Spinal cord (tissue), 10 donors: Measurements from ENCODE around the gene ACACA. TPM values are rescaled to one million over a fixed set of nuclear protein-coding genes. Genes with fewer than 3 reads are reported as not detected.

Experiments used
- DNase-seq, 6 donors: peaks; one replicate each; pipeline versions ENCODE4 v3.0.0 to v3.0.0-alpha.2; 2013 to 2015; ENCODE audit warnings: low spot score in 6 of 6, low read depth in 4 of 6
- H3K27ac ChIP-seq: one replicate; pipeline ENCODE4 v1.5.1; 2013; ENCODE audit warnings: low read depth, low read length, control low read depth
- H3K27me3 ChIP-seq: one replicate; pipeline ENCODE4 v1.6.1; 2013; ENCODE audit warnings: low read length; ENCODE audit not compliant: control insufficient read depth, insufficient read depth
- H3K36me3 ChIP-seq: one replicate; pipeline ENCODE4 v1.6.1; 2013; ENCODE audit warnings: low read length; ENCODE audit not compliant: control insufficient read depth, insufficient read depth
- H3K4me1 ChIP-seq: one replicate; pipeline ENCODE4 v1.6.1; 2013; ENCODE audit warnings: low read length; ENCODE audit not compliant: control insufficient read depth, insufficient read depth
- H3K4me3 ChIP-seq: one replicate; pipeline ENCODE4 v1.5.1; 2013; ENCODE audit warnings: low read depth, low read length, control low read depth
- H3K9me3 ChIP-seq: one replicate; pipeline ENCODE4 v1.6.1; 2013; ENCODE audit warnings: low read length; ENCODE audit not compliant: control insufficient read depth, insufficient read depth
- WGBS: methylation state at CpG from one replicate; pipeline ENCODE4 v1.1.5; 2013; ENCODE audit warnings: missing lambda C conversion rate; ENCODE audit not compliant: insufficient coverage; 5-methylcytosine and 5-hydroxymethylcytosine counted together
- polyA plus RNA-seq, 2 donors: library from polyadenylated mRNA; unstranded; fragments of 120-200 nt; gene quantifications; one replicate each; pipeline ENCODE4 v1.2.1, GENCODE V29; 2013; ENCODE audit not compliant: insufficient read length in 2 of 2
- total RNA-seq, 2 donors: library from RNA; depleted of rRNA in 1 of 2; stranded (reverse); fragments of 120-200 nt in 1 of 2; fragments of >200 nt in 1 of 2; gene quantifications; one replicate each; pipeline versions ENCODE4 v1.2.3 to v1.2.4, GENCODE V29; 2013 to 2014
- donor health status: healthy.

ACACA gene
- total and polyA plus RNA-seq, 4 donors = 62.3 to 94.4 (median 80.5) TPM

GRCh38 chr17:37400505-37400904, 6.1 kb downstream of the ACACA start:
- Histone ChIP-seq H3K4me1 (peaks cover 2% of the 10 kb centered on the region), H3K36me3 (no peaks in the 10 kb centered on the region), H3K9me3 (no peaks in the 10 kb centered on the region), H3K4me3 (no peak overlapping the region), H3K27me3 (no peaks in the 10 kb centered on the region), H3K27ac (no peak overlapping the region)
- no peak for DNase-seq

DNA sequence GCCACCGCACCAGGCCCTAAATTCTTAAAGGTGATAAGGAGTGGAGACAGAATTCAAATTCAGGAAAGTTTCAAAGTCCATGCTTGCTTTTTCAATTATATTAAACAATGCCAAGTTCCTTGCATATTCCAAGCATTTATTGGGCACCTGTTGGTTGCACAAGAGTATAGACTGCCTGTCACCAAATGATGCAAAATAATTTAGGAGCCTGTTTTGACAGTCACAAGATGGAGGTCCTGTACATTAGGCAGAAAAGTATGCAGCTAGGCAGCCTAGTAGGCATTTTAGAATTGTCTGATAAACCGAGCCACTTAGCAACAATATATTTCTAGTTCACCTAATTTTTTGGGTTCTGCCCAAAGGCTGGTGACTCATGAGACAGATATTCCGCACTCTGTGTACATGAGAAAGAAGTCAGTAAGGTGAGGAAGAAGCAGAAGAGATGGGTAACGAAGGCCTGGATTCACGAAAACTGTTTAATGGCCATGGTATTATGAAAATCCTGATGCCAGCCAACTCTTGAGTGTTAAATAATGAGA, 7.3 kb downstream of the ACACA start:
- H3K27ac ChIP-seq = no peak overlapping the region
- H3K27me3 ChIP-seq = no peaks in the 10 kb centered on the region
- WGBS = 94% methylated on average over 3 of the region's 5 CpGs
- no peaks in the 10 kb centered on the region for H3K36me3 ChIP-seq
- no peak overlapping the region for H3K4me3 ChIP-seq
- H3K4me1 ChIP-seq = no peaks in the 10 kb centered on the region
- DNase-seq = no peak
- H3K9me3 ChIP-seq = no peaks in the 10 kb centered on the region

DNA sequence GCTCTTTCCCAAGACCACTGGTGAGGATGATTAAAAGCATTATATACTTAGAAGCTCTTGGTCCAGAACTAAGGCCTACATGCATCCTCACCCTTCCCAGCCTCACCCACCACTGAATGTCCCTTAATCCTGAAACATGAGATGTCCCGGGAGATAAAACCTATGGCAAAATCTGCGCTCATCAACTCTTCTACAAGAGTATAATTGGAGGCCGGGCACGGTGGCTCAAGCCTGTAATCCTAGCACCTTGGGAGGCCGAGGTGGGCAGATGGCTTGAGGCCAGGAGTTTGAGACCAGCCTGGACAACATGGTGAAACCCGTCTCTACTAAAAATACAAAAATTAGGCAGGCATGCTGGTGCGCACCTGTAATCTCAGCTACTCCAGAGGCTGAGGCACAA, 13.3 kb downstream of the ACACA start:
- no peak overlapping the region for H3K27ac ChIP-seq
- no peaks in the 10 kb centered on the region for H3K9me3 ChIP-seq
- no peaks in the 10 kb centered on the region for H3K4me1 ChIP-seq
- WGBS = 92% methylated on average over 7 of the region's 7 CpGs
- DNase-seq = no peak
- no peaks in the 10 kb centered on the region for H3K36me3 ChIP-seq
- H3K27me3 ChIP-seq = no peaks in the 10 kb centered on the region
- H3K4me3 ChIP-seq = no peak overlapping the region

GRCh38 chr17:37392024-37392590, 14.5 kb downstream of the ACACA start:
- Histone ChIP-seq H3K36me3 (no peaks in the 10 kb centered on the region), H3K27me3 (no peaks in the 10 kb centered on the region), H3K4me1 (no peaks in the 10 kb centered on the region), H3K9me3 (no peaks in the 10 kb centered on the region), H3K4me3 (no peak overlapping the region), H3K27ac (no peak overlapping the region)
- no CpG with 5 or more reads among the region's 3 CpGs for WGBS
- DNase-seq = peak in 1 of 6 donors; percentile 3

DNA sequence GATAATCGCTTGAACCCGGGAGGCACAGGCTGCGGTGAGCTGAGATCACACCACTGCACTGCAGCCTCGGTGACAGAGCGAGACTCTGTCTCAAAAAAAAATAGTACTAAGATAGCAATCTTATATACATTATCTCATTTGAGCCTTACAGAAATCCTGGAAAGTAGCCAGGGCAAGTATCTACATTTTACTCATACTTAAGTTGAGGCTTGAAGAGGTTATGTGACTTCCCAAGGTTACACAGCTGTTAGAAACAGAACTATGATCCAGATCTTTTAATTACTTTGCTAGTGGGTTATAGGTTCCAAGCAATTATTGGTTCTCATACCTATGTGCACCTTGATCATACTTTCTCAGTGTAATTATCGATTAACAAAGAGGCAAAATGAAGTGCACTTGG, 15.5 kb downstream of the ACACA start:
- H3K36me3 ChIP-seq = no peaks in the 10 kb centered on the region
- DNase-seq = peak in 1 of 6 donors; percentile 8
- WGBS = no CpG with 5 or more reads among the region's 6 CpGs
- no peaks in the 10 kb centered on the region for H3K9me3 ChIP-seq
- H3K27ac ChIP-seq = no peak overlapping the region
- H3K4me3 ChIP-seq = no peak overlapping the region
- no peaks in the 10 kb centered on the region for H3K27me3 ChIP-seq
- H3K4me1 ChIP-seq = no peaks in the 10 kb centered on the region

- H3K9me3 ChIP-seq = no peaks in the 10 kb centered on the region
- H3K4me1 ChIP-seq = no peaks in the 10 kb centered on the region
- H3K4me3 ChIP-seq = no peak overlapping the region
- no peaks in the 10 kb centered on the region for H3K36me3 ChIP-seq
- H3K27ac ChIP-seq = no peak overlapping the region
- H3K27me3 ChIP-seq = no peaks in the 10 kb centered on the region
- no peak for DNase-seq
- 100% methylated on average over 1 of the region's 4 CpGs for WGBS
These were observed 17.5 kb downstream of the ACACA start for GRCh38 chr17:37389160-37389559.

DNA sequence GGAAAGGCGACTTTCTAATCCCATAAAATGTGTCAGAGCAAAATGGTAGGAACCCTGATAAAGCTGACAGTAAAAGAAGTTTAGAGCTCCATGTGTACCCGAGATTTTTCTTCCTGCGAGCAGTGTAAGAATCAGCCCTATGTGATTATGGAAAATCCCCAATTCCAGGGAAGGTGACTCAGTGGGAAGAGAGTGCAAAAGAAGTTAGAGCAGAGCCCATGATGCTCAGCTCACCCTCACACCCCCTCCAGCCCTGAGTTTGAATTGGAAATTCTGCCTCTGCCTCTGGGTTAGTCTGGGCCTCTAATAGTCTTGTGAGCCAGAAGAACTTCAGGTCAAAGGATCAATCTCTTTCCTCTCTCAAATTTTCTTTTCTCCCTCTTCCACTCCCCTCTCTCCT, 18.4 kb downstream of the ACACA start:
- H3K4me3 ChIP-seq = no peak overlapping the region
- no peaks in the 10 kb centered on the region for H3K27me3 ChIP-seq
- H3K36me3 ChIP-seq = no peaks in the 10 kb centered on the region
- no peaks in the 10 kb centered on the region for H3K4me1 ChIP-seq
- no CpG with 5 or more reads among the region's 3 CpGs for WGBS
- DNase-seq = no peak
- no peaks in the 10 kb centered on the region for H3K9me3 ChIP-seq
- no peak overlapping the region for H3K27ac ChIP-seq

GRCh38 chr17:37386462-37386861, 20.2 kb downstream of the ACACA start:
- no peaks in the 10 kb centered on the region for H3K27me3 ChIP-seq
- H3K27ac ChIP-seq = no peak overlapping the region
- no peaks in the 10 kb centered on the region for H3K4me1 ChIP-seq
- H3K9me3 ChIP-seq = no peaks in the 10 kb centered on the region
- H3K36me3 ChIP-seq = no peaks in the 10 kb centered on the region
- 88% methylated on average over 2 of the region's 5 CpGs for WGBS
- no peak for DNase-seq
- H3K4me3 ChIP-seq = no peak overlapping the region

- H3K27me3 ChIP-seq = no peaks in the 10 kb centered on the region
- H3K4me1 ChIP-seq = no peaks in the 10 kb centered on the region
- no peak overlapping the region for H3K4me3 ChIP-seq
- no peak overlapping the region for H3K27ac ChIP-seq
- no peaks in the 10 kb centered on the region for H3K36me3 ChIP-seq
- DNase-seq = no peak
- no peaks in the 10 kb centered on the region for H3K9me3 ChIP-seq
These were observed 21.1 kb downstream of the ACACA start for GRCh38 chr17:37385474-37385990.

- no peaks in the 10 kb centered on the region for H3K4me1 ChIP-seq
- H3K27ac ChIP-seq = no peak overlapping the region
- DNase-seq = no peak
- H3K9me3 ChIP-seq = no peaks in the 10 kb centered on the region
- H3K36me3 ChIP-seq = no peaks in the 10 kb centered on the region
- no peaks in the 10 kb centered on the region for H3K27me3 ChIP-seq
- H3K4me3 ChIP-seq = no peak overlapping the region
- WGBS = 63% methylated on average over 1 of the region's 3 CpGs
These were observed 22.0 kb downstream of the ACACA start for GRCh38 chr17:37384560-37385149.
